ENCODE results near the gene GPR151. TPM values are rescaled to one million over a fixed set of nuclear protein-coding genes. Genes with fewer than 3 reads are reported as not detected.

The GPR151 gene
- total and polyA plus RNA-seq, 2 of the 13 experiments (the other 11 are each of a cell fraction or from before 2014, with no cell fraction given) = not detected

- in situ Hi-C loops (cut with HindIII; ENCODE audit: extremely low pct_ligation_motif_present, low pct_unique_long_range_greater_than_20kb) = no loop called here
- no peak overlapping the region for H3K4me2 ChIP-seq (ENCODE audit: low read depth, low read length)
- no TSS peak for BruUV-seq (replicated peaks)
Observed at GRCh38 chr5:146564007-146564762, 48.2 kb upstream of the GPR151 start.

More at GRCh38 chr5:146564007-146564762, 48.2 kb upstream of the GPR151 start:
- H4K20me1 ChIP-seq (ENCODE audit: insufficient read depth, low read length) = no peaks in the 10 kb centered on the region
- H3K4me1 ChIP-seq (ENCODE audit: insufficient read depth, low read length) = no peaks in the 10 kb centered on the region
- no peak overlapping the region for H3K27ac ChIP-seq (ENCODE audit: extremely low read length, insufficient read depth, low read length)
- 0% methylated on average over 2 of the region's 2 CpGs for WGBS (ENCODE audit: low lambda C conversion rate)
- no peak overlapping the region for H3K9ac ChIP-seq (ENCODE audit: insufficient read depth, low read depth, low read length)
- H2AFZ ChIP-seq (ENCODE audit: low read length) = no peak overlapping the region
- H3K4me3 ChIP-seq (replicated peaks in 1 of 3; ENCODE audit: insufficient read depth in 1 of 3, low read depth in 2 of 3, low read length in 3 of 3) = no peak overlapping the region
- ChIA-PET CTCF (ENCODE audit: low intra/inter-chr PET ratio, low total read pairs) (no interaction called here), POLR2A (no interaction called here)
- H3K79me2 ChIP-seq (ENCODE audit: insufficient read depth, low read length) = no peaks in the 10 kb centered on the region
- intact Hi-C loops (cut with micrococcal nuclease; ENCODE audit: unreplicated experiment) = no loop called here
- no peaks in the 10 kb centered on the region for H3K36me3 ChIP-seq (replicated peaks in 1 of 2; ENCODE audit: control insufficient read depth in 1 of 2, insufficient read depth in 2 of 2, low read length in 2 of 2)
- DNase-seq (ENCODE audit: low spot score) (no peak), ATAC-seq (no peak), FAIRE-seq (no peak)
- TF ChIP-seq IRF2 (CRISPR knock-in tag; IDR thresholded peaks at IDR 0.05) (no peak), NBN (conservative IDR thresholded peaks at IDR 0.05) (no peak), ZBTB7B (CRISPR knock-in tag; IDR thresholded peaks at IDR 0.05) (no peak), IRF9 (CRISPR knock-in tag; IDR thresholded peaks at IDR 0.05; ENCODE audit: borderline replicate concordance) (no peak), ZNF282 (IDR thresholded peaks at IDR 0.05; ENCODE audit: partially characterized antibody) (no peak), CCDC6 (CRISPR knock-in tag; IDR thresholded peaks at IDR 0.05) (no peak), KDM3A (CRISPR knock-in tag; IDR thresholded peaks at IDR 0.05; ENCODE audit: low read depth) (no peak), BCLAF1 (IDR thresholded peaks at IDR 0.05) (no peak), ERF (CRISPR knock-in tag; IDR thresholded peaks at IDR 0.05) (no peak), ZNF724P (CRISPR knock-in tag; IDR thresholded peaks at IDR 0.05; ENCODE audit: borderline replicate concordance) (no peak), ZNF672 (CRISPR knock-in tag; IDR thresholded peaks at IDR 0.05) (no peak), ZNF772 (CRISPR knock-in tag; IDR thresholded peaks at IDR 0.05) (no peak), IKZF1 (IDR thresholded peaks at IDR 0.05) (no peak), CHD4 (IDR thresholded peaks at IDR 0.05; ENCODE audit: borderline replicate concordance, low read length) (no peak), NAIF1 (CRISPR knock-in tag; IDR thresholded peaks at IDR 0.05; ENCODE audit: borderline replicate concordance) (no peak), ZNF766 (CRISPR knock-in tag; IDR thresholded peaks at IDR 0.05; ENCODE audit: borderline replicate concordance) (no peak), REST (IDR thresholded peaks at IDR 0.05; ENCODE audit: borderline replicate concordance in 1 of 2, low read depth in 1 of 2, low read length in 2 of 2) (no peak)
- H3K27me3 ChIP-seq (ENCODE audit: control insufficient read depth in 1 of 2, insufficient read depth in 2 of 2, low read length in 2 of 2) = no peaks in the 10 kb centered on the region
- no peaks in the 10 kb centered on the region for H3K9me3 ChIP-seq (ENCODE audit: low read length)
